GM12892 (cell line): Measurements from ENCODE around the gene RBSN.
A peak's percentile ranks its signal among the peaks of the same experiment; 100 is the strongest.

Experiments
- POLR2A ChIP-seq: IDR thresholded peaks from 2 replicates; pipeline ENCODE4 v1.6.1; 2011; ENCODE audit warnings: low read depth, low read length, control low read depth
- POLR2AphosphoS5 ChIP-seq: IDR thresholded peaks from 2 replicates; pipeline ENCODE4 v1.6.1; 2011; ENCODE audit warnings: low read depth, low read length, control low read depth
- TAF1 ChIP-seq: IDR thresholded peaks from 2 replicates; pipeline ENCODE4 v1.6.1; 2011; ENCODE audit warnings: low read depth, mild to moderate bottlenecking, control low read depth, low read length, borderline replicate concordance

- TF ChIP-seq POLR2A (no peak), POLR2AphosphoS5 (no peak), TAF1 (0 out of 2 replicates have a peak, but pooled peaks have one; percentile 19)
Measured at GRCh38 chr3:15051531-15051930, 47.4 kb downstream of the RBSN start.
